Hypothalamus (tissue), 51 donors: ENCODE measurements around the gene SLC6A12.
"Not testable (repeated sequence)": the region's sequence is repeated elsewhere in the genome, so short reads cannot be mapped to it uniquely, and the experiment has no call there.

Source experiments
- DNase-seq, 51 donors: peaks; one replicate each; lab custom pipeline; 2025; lab: John Stamatoyannopoulos, UW

The SLC6A12 gene

GRCh38 chr12:218728-219590 lies 5.0 kb upstream of the SLC6A12 start:
- no peak for DNase-seq

- no peak for DNase-seq
These were observed 4.3 kb upstream of the SLC6A12 start for GRCh38 chr12:218221-218620.

- DNase-seq: not testable (repeated sequence)
These were observed 3.1 kb upstream of the SLC6A12 start for GRCh38 chr12:217029-217428.

GRCh38 chr12:215116-215515 lies 1.2 kb upstream of the SLC6A12 start:
- DNase-seq: no peak

- no peak for DNase-seq
These were observed 427 bp downstream of the SLC6A12 start for GRCh38 chr12:213527-213932.

- DNase-seq: no peak
These were observed 1.0 kb downstream of the SLC6A12 start for GRCh38 chr12:212715-213526.

GRCh38 chr12:212415-212714 lies 1.6 kb downstream of the SLC6A12 start:
- no peak for DNase-seq

GRCh38 chr12:211639-212414 lies 2.1 kb downstream of the SLC6A12 start:
- no peak for DNase-seq

GRCh38 chr12:211142-211465 lies 2.9 kb downstream of the SLC6A12 start:
- no peak for DNase-seq

- DNase-seq: no peak
These were observed 3.4 kb downstream of the SLC6A12 start for GRCh38 chr12:210277-211141.

- no peak for DNase-seq
These were observed 4.1 kb downstream of the SLC6A12 start for GRCh38 chr12:209851-210250.

GRCh38 chr12:209246-209645 lies 4.7 kb downstream of the SLC6A12 start:
- no peak for DNase-seq

GRCh38 chr12:208813-209212 lies 5.1 kb downstream of the SLC6A12 start:
- no peak for DNase-seq

GRCh38 chr12:207804-208203 lies 6.2 kb downstream of the SLC6A12 start:
- DNase-seq: no peak

GRCh38 chr12:206746-207440 lies 7.1 kb downstream of the SLC6A12 start:
- no peak for DNase-seq

- DNase-seq: no peak
These were observed 8.9 kb downstream of the SLC6A12 start for GRCh38 chr12:205026-205425.

- no peak for DNase-seq
These were observed 9.7 kb downstream of the SLC6A12 start for GRCh38 chr12:204261-204678.

- peak in 40 of 51 donors; percentile 9 to 79 (median 37) for DNase-seq
These were observed 10.3 kb downstream of the SLC6A12 start for GRCh38 chr12:203462-204260.

- no peak for DNase-seq
These were observed 10.9 kb downstream of the SLC6A12 start for GRCh38 chr12:203074-203461.
